GDM1 (cell line): ENCODE results near the gene TEX2.
A peak's percentile ranks its signal among the peaks of the same experiment; 100 is the strongest.

Experiments
- DNase-seq: peaks from one replicate; lab custom pipeline; 2025; lab: John Stamatoyannopoulos, UW

Gene TEX2, protein sequence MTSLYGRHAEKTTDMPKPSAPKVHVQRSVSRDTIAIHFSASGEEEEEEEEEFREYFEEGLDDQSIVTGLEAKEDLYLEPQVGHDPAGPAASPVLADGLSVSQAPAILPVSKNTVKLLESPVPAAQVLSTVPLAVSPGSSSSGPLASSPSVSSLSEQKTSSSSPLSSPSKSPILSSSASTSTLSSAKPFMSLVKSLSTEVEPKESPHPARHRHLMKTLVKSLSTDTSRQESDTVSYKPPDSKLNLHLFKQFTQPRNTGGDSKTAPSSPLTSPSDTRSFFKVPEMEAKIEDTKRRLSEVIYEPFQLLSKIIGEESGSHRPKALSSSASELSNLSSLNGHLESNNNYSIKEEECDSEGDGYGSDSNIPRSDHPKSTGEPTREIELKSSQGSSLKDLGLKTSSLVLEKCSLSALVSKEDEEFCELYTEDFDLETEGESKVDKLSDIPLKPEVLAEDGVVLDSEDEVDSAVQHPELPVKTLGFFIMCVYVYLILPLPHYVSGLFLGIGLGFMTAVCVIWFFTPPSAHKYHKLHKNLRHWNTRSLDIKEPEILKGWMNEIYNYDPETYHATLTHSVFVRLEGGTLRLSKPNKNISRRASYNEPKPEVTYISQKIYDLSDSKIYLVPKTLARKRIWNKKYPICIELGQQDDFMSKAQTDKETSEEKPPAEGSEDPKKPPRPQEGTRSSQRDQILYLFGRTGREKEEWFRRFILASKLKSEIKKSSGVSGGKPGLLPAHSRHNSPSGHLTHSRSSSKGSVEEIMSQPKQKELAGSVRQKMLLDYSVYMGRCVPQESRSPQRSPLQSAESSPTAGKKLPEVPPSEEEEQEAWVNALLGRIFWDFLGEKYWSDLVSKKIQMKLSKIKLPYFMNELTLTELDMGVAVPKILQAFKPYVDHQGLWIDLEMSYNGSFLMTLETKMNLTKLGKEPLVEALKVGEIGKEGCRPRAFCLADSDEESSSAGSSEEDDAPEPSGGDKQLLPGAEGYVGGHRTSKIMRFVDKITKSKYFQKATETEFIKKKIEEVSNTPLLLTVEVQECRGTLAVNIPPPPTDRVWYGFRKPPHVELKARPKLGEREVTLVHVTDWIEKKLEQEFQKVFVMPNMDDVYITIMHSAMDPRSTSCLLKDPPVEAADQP

DNA sequence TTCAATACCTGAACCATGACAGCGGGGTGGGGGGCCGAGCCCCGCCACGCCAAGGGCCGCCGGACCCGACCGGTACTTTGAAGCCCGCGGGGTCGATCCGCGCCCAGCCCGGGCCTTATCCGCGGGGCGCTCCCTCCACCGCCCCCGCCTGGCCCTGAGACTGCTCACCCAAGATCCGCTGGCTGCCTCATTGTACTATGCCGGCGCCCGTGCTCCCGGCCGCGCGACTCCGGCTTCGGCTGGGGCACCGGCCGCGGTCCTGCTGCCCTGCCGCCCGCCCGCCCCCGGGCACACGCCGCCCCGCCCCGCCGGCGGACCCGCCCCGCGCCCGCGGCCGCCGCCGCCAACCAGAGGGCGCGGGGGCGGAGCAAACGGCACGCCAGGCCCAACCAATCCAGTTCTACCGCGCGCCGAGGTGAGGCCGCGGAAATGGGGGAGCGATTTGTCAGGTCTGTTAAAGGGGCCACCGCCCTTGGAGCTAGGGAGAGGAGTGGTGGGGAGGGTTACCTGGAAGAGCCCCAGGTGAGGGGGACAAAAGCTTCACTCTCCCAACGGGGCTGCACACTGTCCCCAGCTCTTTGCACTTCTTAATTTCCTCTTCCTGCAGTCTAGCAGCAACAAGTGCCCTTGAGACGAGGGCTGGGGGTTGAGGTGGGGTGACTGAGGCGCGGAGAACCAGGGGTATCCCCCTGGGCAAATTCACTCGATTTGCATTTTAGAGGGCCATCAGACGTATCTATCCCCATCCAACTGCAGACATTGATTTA, at the start of gene TEX2:
Gene TEX2 (minus strand): TSS at position 261 of the 767 bp plus-strand sequence. CDS start 49,043 bp downstream, outside the sequence.
- peak; percentile 89 for DNase-seq

DNA sequence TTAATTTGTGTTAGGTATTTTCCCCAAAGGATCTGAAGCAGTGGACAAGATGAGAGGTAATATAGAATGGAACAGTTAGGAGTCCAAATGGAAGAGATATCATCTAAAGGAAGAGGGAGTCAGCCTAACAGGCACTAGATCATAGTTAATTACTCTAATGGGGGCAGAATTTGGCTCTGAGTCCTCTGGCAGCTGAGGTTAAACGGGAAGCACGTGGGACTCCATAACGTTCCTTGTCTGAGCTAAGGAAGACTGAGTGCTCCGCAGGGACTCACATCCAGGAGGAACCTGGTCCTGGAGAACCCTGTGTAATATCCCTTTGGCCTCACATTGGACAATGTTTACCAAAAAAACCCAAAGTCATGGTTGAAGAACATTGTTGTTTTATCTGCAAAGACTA, 46.6 kb upstream of the TEX2 start:
- DNase-seq = no peak

DNA sequence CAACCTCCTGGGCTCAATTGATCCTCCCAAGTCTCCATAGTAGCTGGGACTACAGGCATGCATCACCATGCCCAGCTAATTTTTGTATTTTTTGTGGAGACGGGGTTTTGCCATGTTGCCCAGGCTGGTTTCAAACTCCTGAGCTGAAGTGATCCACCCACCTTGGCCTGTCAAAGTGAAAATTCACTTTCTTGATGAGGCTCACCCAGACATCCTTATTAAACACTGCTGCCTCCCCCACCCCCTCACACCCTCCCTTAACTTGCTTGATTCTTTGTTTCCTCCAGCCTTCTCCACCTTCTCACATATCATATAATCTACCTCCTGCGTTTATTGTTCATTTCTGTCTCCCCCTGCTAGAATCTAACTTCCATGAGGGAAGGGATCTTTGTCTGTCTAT, 46.0 kb upstream of the TEX2 start:
- no peak for DNase-seq

DNA sequence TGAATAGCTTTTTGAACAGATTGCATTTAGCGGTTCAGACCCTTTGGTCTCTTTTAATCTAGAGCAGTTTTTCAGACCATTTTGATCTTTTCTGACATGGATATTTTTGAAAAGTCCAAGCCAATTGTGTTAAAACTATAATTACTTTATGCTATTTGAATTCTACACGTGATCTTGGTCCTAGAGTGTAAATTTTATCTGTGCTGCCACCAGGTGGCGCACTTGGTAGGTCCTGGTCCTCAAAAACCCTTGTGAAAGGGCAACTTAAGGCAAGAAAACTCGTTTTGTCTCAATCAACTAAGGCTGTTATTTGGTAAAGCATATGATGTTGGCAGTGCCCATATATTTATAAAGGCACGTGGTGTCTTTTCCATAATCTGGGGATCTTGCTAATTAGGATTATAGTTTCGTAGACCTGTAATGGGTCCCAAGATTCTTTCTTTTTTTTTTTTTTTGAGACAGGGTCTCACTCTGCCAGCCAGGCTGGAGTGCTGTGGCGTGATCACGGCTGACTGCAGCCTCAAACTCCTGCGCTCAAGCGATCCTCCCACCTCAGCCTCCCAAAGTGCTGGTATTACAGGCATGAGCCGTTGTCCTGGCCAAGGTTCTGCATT, 43.9 kb upstream of the TEX2 start:
- DNase-seq = peak; percentile 28

DNA sequence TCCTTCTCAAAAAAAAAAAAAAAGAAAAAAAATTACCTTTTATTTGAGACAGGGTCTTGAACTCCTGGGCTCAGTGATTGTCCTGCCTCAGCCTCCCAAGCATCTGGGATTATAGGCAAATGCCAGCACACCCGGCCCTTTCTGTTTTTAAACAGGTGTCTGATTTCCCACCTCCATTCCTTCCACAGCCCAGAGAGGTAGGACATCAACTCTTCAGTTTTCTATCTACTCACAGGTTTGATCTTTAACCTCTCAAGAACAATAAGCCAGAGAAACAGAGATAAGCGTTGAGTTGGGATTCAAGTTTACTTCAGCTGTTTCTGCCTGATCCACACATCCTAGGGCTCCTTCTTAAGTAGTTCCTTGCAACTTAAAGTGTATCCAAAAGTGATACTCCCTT, 41.5 kb upstream of the TEX2 start:
- no peak for DNase-seq

GRCh38 chr17:64300699-64300965, 37.6 kb upstream of the TEX2 start:
- DNase-seq = no peak

GRCh38 chr17:64297467-64298088, 34.5 kb upstream of the TEX2 start:
- no peak for DNase-seq

- DNase-seq = no peak
Observed at GRCh38 chr17:64296246-64296645, 33.2 kb upstream of the TEX2 start.

GRCh38 chr17:64295146-64295545, 32.1 kb upstream of the TEX2 start:
- no peak for DNase-seq

DNA sequence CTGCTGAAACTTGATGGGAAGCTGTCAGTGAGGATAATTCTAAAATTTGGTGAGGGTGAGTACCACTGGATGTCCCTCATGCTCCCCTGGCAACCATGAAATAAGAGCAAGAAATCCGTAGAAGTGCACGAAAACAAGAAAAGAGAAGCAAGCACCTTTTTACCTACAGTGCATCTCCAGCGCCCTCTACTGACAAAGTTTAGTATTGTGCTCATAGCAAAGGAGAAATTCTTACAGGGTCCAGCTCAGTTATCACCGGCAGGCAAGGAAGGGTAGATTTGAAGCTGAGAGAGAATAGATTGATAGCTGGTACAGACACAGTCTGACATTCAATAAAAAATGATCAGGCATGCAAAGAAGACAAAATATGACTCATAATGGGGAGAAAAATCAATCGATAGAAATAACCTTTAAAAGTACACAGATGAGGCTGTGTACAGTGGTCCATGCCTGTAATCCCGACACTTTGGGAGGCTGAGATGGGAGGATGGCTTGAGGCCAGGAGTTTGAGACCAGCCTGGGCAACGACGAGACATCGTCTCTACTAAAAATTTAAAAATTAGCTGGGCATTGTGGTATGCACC, 28.3 kb upstream of the TEX2 start:
- no peak for DNase-seq

GRCh38 chr17:64289741-64290141, 26.7 kb upstream of the TEX2 start:
- DNase-seq = no peak

GRCh38 chr17:64282753-64283080, 19.7 kb upstream of the TEX2 start:
- no peak for DNase-seq

- peak; percentile 40 for DNase-seq
Observed at GRCh38 chr17:64281962-64282752, 19.1 kb upstream of the TEX2 start.

GRCh38 chr17:64278614-64279013, 15.6 kb upstream of the TEX2 start:
- DNase-seq = no peak

DNA sequence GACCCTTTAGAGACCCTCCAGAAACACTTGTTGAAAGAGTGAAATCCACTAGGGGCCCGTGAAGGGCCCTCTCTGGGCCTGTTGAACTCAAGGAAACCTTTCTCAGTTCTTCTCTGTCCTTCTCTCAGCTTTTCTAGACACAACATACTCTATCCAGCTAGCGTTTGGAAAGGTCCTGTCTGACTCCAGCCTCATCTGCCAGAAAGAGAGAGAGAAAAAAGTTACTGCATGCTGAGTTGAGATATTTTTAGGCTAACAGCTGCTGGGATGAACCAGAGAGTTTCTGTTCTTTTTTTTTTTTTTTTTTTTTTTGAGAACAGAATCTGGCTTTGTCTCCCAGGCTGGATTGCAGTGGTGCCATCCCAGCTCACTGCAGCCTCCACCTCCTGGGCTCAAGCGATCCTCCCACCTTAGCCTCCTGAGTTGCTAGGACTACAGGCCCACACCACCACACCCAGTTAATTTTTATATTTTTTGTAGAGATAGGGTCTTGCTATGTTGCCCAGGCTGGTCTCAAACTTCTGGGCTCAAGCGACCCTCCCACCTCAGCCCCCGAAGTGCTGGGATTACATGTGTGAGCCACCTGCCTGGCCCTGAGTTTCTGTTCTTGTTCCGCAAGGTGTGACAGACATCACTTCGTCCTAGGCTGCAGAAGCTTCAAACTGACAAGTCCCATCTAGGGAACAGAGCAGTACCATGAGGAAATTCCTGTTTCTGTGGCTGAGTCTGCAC, 14.9 kb upstream of the TEX2 start:
- no peak for DNase-seq

DNA sequence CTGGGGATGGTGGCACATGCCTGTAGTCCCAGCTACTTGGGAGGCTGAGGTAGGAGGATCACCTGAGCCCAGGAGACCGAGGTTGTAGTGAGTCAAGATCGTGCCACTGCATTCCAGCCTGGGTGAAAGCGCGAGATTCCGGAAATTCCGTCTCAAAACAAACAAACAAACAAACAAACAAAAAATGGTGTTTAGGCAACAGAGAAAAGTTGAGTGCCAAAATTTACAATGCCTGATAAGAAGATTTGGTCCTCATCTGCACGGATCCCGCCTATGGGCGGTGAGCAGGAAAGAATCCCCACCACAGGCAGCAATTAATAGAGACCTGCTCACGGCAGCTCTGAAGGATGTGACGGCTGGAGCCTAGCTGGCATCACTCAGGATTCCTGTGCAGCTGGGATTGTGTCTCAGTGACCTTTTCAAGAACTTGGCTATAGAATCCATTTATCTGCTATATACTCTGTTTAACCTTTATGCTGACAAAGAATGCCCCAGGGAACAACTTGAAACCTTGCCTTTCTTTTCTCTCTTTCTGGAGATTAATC, 14.0 kb upstream of the TEX2 start:
- no peak for DNase-seq

GRCh38 chr17:64275016-64275415, 12.0 kb upstream of the TEX2 start:
- DNase-seq = no peak

DNA sequence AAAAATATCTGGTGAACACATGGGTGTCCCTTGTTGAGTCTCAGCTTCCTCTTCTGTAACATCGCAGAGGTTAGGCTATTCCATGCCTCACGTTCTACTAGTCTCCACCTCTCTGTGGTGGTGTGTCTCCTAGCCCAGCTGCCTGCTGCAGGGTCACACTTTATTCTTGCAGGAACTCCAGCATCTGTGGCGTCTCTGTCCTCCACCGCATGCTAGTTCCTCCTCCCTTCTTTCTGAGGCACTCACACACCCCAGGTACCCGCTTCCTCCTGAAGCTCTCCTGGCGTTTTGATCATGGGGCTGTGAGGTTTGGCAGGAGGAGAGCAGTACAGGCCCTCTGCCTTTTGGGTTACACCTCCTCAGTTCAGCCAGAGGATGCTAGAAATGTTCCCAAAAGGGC, 9.9 kb upstream of the TEX2 start:
- no peak for DNase-seq

DNA sequence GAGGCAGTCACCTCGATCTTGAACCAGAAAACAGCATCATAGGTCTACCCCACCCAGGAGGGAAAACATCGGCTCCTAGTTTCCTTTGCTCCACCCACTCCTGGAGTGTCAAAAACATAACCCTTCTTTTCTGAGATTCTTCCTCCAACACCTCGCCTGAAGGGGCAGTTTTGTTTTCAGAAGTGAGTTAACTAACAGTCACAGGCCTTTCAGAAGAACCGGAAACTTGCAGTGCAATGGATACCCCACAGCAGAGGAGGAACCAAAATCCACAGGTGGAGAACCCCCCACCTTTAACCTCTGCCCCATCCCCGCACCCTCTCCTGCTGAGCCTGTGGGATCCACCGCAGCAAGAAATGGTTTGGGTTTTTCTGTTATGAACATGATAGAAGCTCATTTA, 7.8 kb upstream of the TEX2 start:
- DNase-seq = no peak
